Activated CD4-positive, alpha-beta T cell treated with anti-CD3 and anti-CD28 coated beads, Interleukin-2, amount 50 U/mL, for 16 hours (primary cell): ENCODE results near the gene ARHGDIA.
"Not testable (repeated sequence)": the region's sequence is repeated elsewhere in the genome, so short reads cannot be mapped to it uniquely, and the experiment has no call there.

Experiments used
- DNase-seq: peaks from one replicate; pipeline ENCODE4 v3.0.0-alpha.2; 2020

Gene ARHGDIA

DNA sequence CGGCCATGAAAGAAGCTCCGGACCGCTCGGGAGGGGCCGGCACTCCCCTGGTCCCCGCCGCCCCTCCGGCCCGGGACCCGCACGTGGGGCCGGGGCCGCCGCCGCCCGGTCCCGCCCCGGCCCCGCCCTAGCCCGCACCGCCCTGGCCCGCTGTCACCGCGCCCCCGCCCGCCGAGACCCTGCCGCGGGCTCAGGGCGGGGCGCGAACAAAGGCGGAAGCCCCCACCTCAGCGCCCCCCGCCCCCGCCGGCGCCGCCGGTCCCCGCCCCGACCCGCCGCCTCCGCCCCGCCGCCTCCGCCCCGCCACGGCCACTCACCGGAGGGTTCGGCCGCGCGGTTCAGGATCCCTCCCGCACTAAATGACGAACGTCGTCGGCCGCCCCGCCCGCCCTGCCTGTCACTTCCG is at the start of gene ARHGDIA:
Gene ARHGDIA (minus strand): TSS at position 357 of the 406 bp plus-strand sequence. CDS start 1,407 bp downstream, outside the sequence.
- no peak for DNase-seq

DNA sequence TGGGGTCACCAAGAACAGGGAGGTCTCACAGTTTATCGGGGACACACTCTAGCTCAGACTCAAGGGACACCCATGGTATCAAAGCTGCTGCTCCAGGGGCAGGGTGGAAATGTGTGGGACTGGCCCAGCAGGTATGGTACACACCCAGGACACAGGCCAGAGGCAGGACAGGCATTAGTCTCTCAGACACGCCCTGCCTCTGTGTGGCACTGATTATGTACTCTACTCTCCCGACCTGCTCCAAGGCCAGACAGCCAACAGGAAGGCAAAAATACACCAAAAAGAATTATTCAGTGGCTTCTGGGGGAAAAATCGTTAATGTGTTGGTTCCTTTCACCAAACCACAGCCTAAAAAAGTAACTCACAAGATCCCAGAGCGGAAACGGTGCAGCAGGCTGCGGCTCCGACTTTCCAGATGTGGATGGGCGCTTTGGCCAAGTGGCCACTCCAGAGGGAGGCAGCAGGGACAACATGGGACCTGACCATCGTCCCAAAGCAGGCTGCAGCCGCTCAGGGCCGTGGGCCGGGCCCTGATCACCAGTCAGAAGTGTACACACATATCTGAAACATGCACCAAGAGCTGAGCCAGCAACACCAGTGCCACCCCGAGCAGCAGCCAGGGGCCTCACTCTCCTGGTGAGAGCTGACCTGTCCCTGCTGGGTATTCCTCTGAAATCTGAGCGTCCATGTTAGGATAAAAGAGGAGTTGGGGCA is 47.9 kb upstream of the ARHGDIA start:
- no peak for DNase-seq

DNA sequence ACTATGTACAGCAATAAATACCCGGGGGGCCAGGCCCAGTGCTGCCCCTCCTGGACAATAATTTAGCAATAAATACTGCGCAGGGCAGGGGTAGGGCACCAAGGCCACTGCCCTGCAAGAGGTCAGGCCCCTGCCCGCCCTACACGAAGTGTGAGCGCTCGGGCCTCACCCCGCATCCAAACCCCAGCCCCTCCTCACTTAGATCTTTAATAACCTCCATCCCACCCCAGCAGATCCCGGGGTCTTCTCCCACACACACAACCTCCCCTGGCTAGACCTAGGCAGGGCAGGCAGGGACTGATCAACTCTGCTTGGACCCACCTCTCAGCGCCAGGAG is 47.2 kb upstream of the ARHGDIA start:
- DNase-seq, result not testable (repeated sequence)

DNA sequence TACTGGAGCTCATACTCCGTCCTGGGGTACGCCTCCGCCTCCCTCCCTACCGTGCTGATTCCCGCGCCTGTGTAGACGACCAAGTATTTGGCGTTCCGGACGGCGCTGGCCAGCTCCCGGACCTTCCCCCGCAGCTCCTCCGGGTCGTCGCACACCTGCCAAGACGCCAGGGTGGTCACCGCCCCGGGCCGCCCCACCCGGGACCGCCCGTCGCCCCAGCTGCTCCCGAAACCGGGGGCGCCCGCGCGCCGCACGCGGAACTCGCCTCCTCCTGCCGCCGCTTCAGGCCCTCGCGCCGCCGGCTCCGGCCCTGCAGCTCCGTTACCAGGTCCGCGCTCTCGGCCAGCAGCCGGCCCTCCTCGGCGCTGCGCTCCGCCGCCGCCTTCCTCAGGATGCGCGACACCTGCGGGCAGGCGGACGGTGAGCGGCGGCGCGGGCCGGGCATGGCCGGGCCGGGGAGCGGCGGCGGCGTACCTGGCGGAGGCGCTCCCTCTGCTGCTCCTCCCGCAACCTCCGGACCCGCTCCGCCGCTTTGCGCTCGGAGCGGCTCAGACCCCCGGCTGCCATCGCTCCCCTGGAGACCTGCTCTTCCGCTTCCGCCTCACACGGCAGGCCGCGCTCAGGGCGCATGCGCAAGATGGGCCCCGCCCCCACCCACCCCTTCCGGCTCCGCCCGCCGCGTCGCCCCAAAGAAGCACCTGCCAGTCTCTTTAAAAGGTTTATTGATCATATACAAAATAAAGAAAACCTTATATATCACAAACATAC is 46.6 kb upstream of the ARHGDIA start, which contains the start of gene SIRT7:
Gene SIRT7 (minus strand): TSS at position 612 of the 768 bp plus-strand sequence. CDS start 45 bp downstream, at position 567.
- DNase-seq, result peak; percentile 88

DNA sequence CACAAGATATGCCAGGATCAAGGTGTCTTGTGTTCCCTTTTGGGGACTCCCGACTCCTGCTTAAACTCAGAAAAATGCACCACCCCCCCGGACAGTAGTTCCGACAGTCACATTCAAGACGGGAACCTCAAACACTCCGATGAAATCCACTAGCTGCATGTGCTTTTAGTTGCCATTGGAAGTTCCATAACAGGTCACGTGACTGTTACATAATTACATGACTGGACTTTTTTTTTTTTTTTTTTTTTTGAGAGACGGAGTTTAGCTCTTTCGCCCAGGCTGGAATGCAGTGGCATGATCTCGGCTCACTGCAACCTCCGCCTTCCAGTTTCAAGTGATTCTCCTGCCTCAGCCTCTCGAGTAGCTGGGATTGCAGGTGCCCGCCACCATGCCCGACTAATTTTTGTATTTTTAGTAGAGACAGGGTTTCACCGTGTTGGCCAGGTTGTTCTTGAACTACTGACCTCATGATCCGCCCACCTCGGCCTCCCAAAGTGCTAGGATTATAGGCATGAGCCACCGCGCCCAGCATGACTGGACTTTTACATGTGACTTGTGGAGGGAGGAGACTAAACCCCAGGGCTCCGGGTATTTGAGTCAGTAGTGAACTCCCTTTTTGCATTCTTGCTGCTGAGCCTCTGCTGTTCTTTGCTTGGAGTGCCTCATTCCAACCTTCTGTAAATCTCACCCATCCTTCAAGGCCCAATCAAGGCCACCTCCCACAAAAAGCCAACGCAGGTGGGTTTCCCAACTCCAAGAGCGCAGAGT is 45.3 kb upstream of the ARHGDIA start:
- no peak for DNase-seq

DNA sequence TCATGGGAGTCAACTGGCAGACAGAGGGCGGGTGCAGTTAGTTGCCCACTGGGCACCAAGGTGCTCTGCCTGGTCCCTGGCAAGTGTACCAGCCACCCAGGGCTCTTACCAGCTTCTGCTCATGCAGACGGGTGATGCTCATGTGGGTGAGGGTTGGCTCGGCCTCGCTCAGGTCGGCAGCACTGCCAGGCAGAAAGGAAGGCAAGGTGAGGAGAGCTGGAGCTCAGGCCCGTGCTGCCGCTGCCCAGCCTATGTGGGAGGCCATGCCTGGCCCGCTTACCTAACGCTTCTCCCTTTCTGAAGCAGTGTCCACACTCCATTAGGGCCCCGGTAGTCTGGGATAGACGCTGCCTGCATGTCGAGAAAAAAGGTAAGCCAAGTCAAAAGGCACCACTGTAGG is 44.2 kb upstream of the ARHGDIA start:
- no peak for DNase-seq

DNA sequence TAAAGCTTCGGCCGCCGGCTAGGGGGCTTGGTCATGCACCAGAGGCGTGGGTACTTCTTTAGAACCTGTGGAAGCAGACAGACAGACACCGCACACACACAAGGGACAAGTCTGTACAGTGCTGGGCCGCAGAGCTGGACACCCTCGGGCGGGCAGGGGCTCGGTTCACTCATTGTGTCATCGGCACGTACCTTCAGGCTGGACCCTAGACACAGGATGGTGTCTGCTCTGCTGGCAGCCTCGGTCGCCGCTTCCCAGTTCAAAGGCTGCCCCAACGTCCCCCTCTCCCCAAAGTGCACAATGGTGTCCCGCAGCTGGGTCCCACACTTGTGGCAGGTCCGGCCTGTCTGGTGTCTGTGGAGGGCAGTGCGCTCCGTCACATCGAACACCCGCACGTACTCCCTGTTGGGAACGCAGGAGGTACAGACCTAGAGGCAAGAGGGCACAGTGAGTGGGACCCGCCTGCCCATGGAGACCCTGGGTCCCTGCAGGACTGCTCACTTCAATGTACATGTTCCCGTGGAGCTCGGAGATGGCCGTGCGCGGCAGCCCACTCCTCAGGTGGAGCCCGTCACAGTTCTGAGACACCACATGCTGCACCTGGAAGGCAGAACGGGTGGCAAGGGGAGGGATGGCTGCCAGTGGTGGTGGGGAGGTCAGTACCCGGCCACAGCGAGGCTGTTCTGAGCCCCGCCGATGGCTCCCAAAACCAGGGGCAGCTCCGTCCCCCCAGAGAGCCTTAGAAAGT is 43.1 kb upstream of the ARHGDIA start:
- DNase-seq, result no peak

DNA sequence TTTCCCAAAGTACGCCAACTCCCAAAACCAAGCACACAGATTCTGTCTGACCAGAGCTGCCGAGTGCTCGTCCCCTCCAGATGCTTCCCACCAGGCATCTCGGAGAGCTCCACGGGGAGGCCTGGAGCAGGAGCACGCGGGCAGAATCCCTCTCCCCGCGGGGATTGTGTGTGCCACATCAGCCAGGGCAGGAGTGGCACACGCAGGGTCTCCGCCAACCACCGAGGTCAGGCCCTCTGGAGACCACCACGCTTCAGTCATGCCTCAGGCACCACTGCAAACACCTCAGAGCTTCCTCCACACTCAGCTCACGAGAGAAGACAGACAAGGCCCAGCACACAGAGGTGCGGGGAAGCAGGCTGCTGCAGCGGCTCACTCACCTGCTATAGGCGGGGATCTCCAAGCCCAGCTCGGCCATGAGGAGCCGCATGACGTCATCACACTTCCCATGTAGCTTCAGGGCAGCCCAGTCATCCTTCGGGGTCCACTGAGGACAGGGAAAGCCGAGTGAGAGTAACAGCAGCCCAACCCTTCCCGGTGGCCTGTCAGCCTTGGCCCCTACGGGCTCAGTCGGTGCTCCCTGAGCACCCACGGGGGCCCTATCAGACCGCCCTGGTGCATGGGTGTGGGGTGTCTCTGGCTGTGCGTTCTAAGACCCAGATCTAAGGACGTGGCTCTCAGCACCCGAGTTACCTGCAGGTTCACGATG is 42.4 kb upstream of the ARHGDIA start:
- no peak for DNase-seq

DNA sequence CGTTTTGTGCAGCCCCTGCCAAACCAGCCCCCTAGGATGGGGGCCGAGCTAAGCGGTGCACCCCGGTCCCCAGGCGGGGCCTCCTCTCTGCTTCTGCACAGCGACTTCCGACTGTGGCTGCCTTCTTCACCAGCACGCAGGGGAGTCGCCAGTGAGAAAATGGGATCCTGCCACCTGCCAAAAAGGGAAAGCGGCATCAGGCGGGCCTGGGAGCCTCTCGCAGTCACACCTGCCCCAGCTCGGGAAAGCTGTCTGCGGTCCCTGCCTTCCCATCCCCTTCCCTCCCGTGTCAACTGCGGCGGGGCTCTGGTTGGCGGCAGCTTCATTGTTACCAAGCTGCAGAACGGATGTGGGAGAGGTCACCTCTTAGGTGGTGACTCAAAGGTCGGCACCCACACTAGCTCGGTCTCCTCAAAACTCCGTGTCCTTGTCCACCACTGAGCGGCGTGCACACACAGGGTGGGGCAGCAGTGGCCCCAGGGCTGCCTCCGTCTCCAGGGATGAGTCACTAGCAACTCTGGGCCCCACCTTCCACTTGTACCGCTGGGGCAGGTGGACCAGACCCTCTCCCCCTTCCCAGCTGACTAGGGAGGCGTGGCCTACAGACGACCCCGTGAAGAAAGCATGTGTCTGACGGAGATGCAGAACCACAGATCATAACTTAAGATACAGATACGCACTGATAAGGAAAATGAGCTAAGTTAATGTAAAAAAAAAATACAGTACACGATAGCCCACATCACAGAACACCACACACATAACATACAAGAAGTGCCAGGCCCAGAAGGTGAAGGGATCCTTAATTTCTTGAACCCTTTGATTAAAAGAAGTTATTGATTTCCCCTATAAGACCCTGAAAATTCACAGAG is 41.5 kb upstream of the ARHGDIA start:
- no peak for DNase-seq

DNA sequence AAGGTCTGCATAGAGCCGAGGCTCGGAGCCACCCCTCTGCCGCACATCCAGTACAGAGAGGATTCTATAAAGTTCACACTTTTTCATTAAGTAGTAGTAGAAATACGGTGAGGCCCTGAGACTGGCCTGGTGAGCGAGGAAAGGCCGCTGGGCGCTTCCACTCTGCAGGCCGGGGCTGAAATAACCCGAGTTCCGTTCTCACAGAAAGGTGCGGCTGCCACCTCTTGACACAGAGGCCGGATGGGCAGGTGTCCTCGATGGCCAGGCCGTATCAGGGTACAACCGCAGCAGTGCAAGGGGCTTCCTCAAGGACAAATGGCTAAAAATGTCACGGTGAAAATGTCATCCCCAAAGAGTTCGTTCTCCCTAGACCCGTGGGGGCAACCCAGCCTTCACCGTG is 40.8 kb upstream of the ARHGDIA start:
- no peak for DNase-seq

DNA sequence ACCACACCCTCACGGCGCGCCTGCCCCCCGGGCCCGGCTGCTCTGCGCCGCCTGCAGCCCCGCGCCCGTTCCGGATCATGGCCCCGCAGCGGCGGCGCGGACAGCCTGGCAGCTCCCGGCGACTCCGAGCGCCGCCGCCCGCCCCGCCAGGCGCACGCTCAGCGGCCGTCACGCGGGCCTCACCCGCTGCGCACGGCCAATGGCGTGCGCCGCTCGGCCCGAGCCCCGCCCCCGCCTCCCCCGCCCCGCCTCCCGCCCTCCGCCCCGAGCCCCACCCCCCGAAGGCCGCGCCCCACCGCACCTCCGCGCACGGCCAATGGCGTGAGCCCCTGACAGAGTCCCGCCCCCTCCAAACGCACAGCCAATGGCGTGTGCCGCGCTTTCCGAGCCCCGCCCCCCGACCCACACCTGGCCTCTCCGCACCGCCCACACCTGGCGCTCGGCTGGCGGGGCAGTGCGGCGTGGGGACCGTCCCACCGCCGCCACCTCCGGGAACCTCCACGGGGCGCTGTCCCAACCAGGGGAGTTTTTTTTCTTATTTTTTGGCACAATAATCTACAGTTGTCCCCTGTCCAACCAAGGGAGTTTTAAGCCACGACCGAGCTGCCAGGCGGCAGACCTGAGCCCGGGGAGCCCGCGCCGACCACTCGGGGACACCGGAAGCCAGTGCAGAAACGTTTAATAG is 40.3 kb upstream of the ARHGDIA start, which contains the start of gene PCYT2:
Gene PCYT2 (minus strand): TSS at position 123 of the 685 bp plus-strand sequence. CDS start 44 bp downstream, at position 79.
- DNase-seq, result peak; percentile 93

DNA sequence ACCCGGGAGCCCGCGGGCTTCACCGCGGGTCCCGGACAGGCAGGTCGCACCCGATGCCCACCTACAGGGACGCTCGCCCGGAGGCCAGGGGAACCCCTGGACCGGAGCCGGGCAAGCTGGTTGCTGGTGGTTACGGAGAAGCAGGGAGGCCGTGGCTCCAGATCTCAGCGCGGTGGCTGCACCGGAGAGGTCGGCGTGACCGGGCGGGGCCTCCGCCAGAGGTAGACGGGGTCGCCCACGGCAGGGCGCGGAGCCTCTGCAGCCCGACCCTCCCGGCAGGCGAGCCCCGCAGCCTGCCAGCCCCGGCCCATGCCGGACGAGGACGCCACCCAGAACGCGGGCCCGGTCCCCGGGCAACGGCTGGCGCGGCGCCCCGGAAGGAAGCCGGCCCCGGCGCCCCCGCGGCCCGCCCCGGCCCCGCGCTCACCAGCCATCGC is 39.7 kb upstream of the ARHGDIA start:
- DNase-seq, result no peak

DNA sequence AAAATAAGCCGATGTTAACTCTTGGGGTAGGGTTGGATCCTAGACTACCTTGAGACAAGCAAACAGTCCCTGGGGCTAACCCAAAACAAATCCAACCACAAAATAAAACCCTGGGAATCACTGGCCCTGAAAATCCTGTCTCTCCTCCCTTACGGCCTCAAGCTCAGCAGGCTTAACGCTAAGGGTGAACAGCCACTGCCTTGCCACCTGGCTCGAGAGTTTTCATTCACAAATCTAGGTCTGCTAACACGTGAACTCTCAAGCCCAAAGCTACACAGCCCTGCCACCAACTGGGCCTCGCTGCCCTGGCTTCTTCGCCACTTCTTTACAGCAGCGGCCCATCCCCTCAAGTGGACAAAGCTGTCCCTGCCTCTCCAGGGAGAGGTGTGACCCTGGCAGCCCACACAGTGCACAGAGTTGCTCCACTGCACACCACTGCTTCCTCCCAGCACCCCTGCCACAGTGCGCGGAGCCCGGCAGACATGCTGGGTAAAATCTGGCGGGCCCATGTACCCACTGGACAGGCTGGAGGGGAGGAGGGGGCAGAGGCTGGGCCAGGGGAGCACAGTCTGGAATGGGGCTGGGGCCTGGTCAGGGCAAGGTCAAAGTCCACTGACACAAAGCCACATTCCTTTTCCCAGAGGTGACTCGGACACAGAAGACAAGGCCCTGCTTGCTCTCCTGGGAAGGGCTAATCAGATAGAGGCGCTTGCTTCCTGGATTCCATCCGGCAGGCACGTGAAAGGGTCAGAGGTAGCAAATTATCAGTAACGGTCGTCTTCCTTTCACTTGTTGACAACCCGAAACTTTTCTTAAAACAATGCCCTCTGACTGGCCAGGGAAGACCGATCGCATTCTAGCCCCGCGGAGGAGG is 39.1 kb upstream of the ARHGDIA start:
- DNase-seq, result no peak

DNA sequence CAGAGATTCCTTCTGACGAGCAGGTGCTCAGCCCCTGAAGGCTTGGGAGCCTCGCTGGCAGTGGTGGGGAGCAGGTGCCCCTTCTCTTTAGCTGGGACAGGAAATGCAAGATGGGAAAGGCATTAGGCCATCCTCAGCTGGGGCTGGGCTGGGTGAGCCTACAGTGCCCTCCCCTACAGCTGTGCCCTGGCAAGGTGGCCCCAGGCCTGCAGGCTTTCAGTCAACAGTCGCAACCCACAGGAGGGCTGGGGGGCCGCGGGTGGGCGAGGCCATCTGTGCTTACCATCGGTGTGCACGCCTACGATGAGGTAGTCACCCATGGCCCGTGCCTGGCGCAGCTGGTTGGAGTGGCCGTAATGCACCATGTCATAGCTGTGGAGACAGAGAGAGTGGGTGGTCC is 38.1 kb upstream of the ARHGDIA start:
- no peak for DNase-seq

DNA sequence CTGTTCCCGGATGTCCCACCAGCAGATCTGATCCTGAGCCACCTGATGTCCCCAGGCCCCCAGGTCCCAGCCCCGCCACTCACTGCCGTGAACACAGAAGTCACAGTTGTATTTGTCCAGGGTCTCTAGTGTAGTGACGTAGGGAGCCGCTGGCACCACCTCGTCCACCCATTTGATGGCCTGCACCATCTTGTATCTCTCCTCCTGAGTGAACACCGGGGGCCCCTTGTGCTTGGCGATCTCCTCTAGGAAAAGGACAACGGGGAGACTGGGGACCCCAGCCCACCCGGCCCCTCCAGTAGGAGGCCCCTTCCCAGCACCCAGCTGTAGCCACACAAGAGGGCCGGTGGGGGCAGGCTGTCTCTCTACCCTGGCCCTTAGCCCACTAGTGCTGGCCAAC is 37.7 kb upstream of the ARHGDIA start:
- DNase-seq, result no peak

DNA sequence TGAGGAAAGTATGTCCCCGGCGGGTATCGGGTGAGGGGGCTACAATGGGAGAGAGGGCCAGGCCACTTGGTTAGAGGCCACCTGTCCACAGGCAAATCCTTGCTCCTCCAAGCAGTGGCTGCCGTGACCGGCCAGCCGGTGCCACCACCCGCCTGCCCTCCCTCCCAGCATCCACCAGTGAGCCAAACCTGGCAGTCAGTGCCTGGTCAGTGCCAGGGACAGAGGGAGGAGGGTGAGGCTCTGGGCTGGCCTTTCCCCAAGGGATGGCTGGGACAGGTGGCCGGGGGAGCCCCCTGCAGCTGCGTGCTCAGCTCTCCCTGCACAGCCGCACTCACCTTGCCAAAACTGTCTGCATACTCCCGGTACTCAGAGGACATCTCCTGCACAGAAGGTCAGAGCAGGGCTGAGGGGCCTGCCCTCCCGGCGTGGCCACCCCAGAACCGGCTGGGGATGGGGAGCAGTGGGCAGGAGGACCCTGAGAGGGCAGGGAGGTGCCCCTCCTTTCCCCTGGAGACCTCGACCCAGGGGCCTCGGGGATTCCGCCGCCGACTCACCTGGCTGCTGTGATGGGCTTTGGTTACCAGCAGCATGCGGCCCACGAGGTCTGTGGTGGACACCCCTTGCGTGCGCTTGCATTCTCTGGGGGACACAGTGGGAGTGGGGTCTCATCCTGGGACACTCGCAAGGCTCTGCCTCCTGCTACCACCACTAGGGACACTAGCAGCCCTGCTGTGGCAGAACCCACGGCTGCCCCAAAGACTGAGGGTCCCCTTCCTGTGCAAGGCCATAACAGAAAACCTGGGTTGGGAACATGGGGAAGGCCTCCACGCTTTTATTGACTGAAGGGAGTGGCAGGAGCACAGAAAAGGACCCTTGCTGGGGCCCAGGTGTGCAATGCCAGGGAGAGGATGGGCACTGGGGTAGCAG is 36.3 kb upstream of the ARHGDIA start:
- no peak for DNase-seq

DNA sequence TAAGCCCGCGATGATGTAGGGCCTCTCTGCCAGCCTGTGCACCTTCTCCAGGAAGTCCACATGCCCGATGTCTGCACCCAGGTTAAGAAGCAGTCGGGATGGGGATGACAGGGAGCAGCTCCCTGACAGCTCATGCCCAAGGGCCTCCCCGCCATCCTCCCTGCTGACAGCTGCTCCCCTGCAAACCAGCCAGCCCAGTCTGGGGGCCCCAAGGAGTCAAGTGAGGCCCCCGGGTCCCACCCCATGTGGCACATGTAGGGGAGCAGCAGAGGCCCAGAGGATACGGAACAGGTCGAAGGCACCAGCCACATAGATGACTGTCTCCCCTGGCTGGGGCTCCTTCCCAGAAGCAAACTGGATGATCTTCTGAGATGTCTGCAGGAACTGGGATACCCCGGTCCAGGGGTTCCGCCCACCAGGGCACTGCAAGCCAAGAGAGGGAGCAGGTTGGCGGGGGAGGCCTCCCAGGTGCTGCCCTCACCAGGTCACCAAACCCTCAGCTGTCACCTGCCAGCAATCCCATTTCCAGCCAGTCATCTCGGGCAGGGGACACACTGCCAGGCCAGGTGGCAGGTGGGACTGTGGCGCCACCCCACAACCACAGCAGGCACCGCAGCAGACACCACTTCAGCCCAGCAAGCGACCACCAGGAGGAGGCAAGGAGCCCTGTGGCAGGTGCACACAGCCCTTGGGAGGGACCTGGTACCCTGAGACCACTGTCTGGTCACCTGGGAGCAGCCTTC is 35.5 kb upstream of the ARHGDIA start:
- no peak for DNase-seq
